SK-N-SH (cell line): Measurements from ENCODE around the gene FGD2. TPM values are rescaled to one million over a fixed set of nuclear protein-coding genes. Genes with fewer than 3 reads are reported as not detected.

Experiments used
- CTCF ChIA-PET: fragments of 300-600, 350-600 bp; formaldehyde crosslinking; extraction: SDS; loops from one replicate; lab custom pipeline; 2021; lab: Yijun Ruan, JAX
- POLR2A ChIA-PET: fragments of 350-600 bp; sonication (Branson Sonifier 250); formaldehyde crosslinking; extraction: SDS; loops from one replicate; lab custom pipeline; 2020; ENCODE audit warnings: antibody characterized with exemption, inconsistent platforms; lab: Yijun Ruan, JAX
- DNase-seq: peaks from one replicate; pipeline ENCODE4 v3.0.0; 2012
- H2AFZ ChIP-seq: fragments of 200-600 bp; sonication (generic); 2 replicates; pipeline ENCODE4 v1.8.1; 2016; ENCODE audit warnings: antibody characterized with exemption, mild to moderate bottlenecking, low read depth
- H3F3A ChIP-seq: fragments of 200-600 bp; sonication (generic); replicated peaks from 2 replicates; pipeline ENCODE3; 2016; ENCODE audit warnings: antibody characterized with exemption, mild to moderate bottlenecking; ENCODE audit not compliant: insufficient read depth
- H3K27ac ChIP-seq, 2 experiments: fragments of 200-500 bp in 1 of 2; fragments of 200-600 bp in 1 of 2; sonication (Bioruptor generic) in 1 of 2; sonication (generic), shearing (Covaris generic) in 1 of 2; 2 replicates each; pipeline versions ENCODE4 v1.5.1 to v1.6.1; 2014 to 2016; ENCODE audit warnings: low read depth in 2 of 2, inconsistent platforms in 1 of 2, low read length in 1 of 2, mild to moderate bottlenecking in 1 of 2, mixed read lengths in 1 of 2
- H3K27me3 ChIP-seq: fragments of 200-600 bp; sonication (generic), shearing (Covaris generic); 2 replicates; pipeline ENCODE4 v1.6.1; 2016; ENCODE audit warnings: mixed run types; ENCODE audit not compliant: insufficient read depth
- H3K36me3 ChIP-seq, 2 experiments: fragments of 200-500 bp in 1 of 2; fragments of 200-600 bp in 1 of 2; sonication (Bioruptor generic) in 1 of 2; sonication (generic) in 1 of 2; replicated peaks in 1 of 2; 2 replicates each; pipeline versions ENCODE3 to v1.5.1; 2014 to 2016; ENCODE audit warnings: low read length in 1 of 2, mild to moderate bottlenecking in 1 of 2; ENCODE audit not compliant: insufficient read depth in 2 of 2, control insufficient read depth in 1 of 2
- H3K4me1 ChIP-seq, 2 experiments: fragments of 200-500 bp in 1 of 2; fragments of 200-600 bp in 1 of 2; sonication (Bioruptor generic) in 1 of 2; sonication (generic), shearing (Covaris generic) in 1 of 2; 2 replicates each; pipeline versions ENCODE4 v1.5.1 to v1.6.1; 2014 to 2016; ENCODE audit warnings: low read depth in 1 of 2, low read length in 1 of 2, mixed run types in 1 of 2; ENCODE audit not compliant: insufficient read depth in 2 of 2, control insufficient read depth in 1 of 2
- H3K4me2 ChIP-seq: fragments of 200-600 bp; sonication (generic), shearing (Covaris generic); 2 replicates; pipeline ENCODE4 v1.6.1; 2017; ENCODE audit warnings: mixed run types
- H3K4me3 ChIP-seq, 2 experiments: fragments of 200-500 bp in 1 of 2; fragments of 200-600 bp in 1 of 2; sonication (Bioruptor generic) in 1 of 2; sonication (generic), shearing (Covaris generic) in 1 of 2; 2 replicates each; pipeline versions ENCODE4 v1.5.1 to v1.8.1; 2014 to 2016; ENCODE audit warnings: low read depth in 2 of 2, inconsistent platforms in 1 of 2, low read length in 1 of 2, mild to moderate bottlenecking in 1 of 2, mixed read lengths in 1 of 2, moderate library complexity in 1 of 2
- H3K79me2 ChIP-seq: fragments of 200-600 bp; sonication (generic); 2 replicates; pipeline ENCODE4 v1.8.1; 2017; ENCODE audit warnings: mild to moderate bottlenecking; ENCODE audit not compliant: insufficient read depth
- H3K9ac ChIP-seq: fragments of 200-600 bp; sonication (generic); 2 replicates; pipeline ENCODE4 v1.6.1; 2017; ENCODE audit warnings: mixed run types
- H3K9me2 ChIP-seq: fragments of 200-600 bp; sonication (generic); 2 replicates; pipeline ENCODE4 v1.6.1; 2017; ENCODE audit warnings: mixed run types
- H3K9me3 ChIP-seq: fragments of 200-600 bp; sonication (generic); 2 replicates; pipeline ENCODE4 v1.6.1; 2017; ENCODE audit warnings: mixed run types, mild to moderate bottlenecking, moderate library complexity
- H4K20me1 ChIP-seq: fragments of 200-600 bp; sonication (generic); 2 replicates; pipeline ENCODE4 v1.6.1; 2017; ENCODE audit warnings: mild to moderate bottlenecking, mixed run types; ENCODE audit not compliant: insufficient read depth
- CHD2 ChIP-seq: fragments of 150-350 bp; IDR thresholded peaks from 2 replicates; pipeline ENCODE4 v1.6.1; 2018; ENCODE audit warnings: low read length; ENCODE audit not compliant: partially characterized antibody
- GABPA ChIP-seq: IDR thresholded peaks from 2 replicates; pipeline ENCODE4 v1.4.0; 2012; ENCODE audit warnings: low read depth, mild to moderate bottlenecking
- GATA2 ChIP-seq: sonication (generic); formaldehyde crosslinking; IDR thresholded peaks from 2 replicates; pipeline ENCODE4 v1.5.0; 2020; ENCODE audit warnings: mild to moderate bottlenecking, missing genetic modification reagents
- NRF1 ChIP-seq: IDR thresholded peaks from 2 replicates; pipeline ENCODE4 v1.6.1; 2012; ENCODE audit warnings: low read depth, mild to moderate bottlenecking, low read length
- RXRA ChIP-seq: IDR thresholded peaks from 2 replicates; pipeline ENCODE4 v1.4.0; 2012; ENCODE audit warnings: low read depth, mild to moderate bottlenecking, borderline replicate concordance
- SIN3A ChIP-seq: IDR thresholded peaks from 2 replicates; pipeline ENCODE4 v1.6.1; 2012; ENCODE audit warnings: low read depth, mild to moderate bottlenecking, low read length, moderate library complexity, borderline replicate concordance
- SMC3 ChIP-seq: IDR thresholded peaks from 2 replicates; pipeline ENCODE4 v1.6.1; 2012; ENCODE audit warnings: low read depth, low read length, improper control_type of control experiment
- USF2 ChIP-seq: fragments of 150-350 bp; IDR thresholded peaks from 2 replicates; pipeline ENCODE4 v1.6.1; 2017; ENCODE audit warnings: antibody characterized with exemption, low read length, low read depth, borderline replicate concordance
- WGBS: methylation state at CpG from one replicate; pipeline ENCODE4 v1.1.6; 2017; ENCODE audit warnings: low lambda C conversion rate; 5-methylcytosine and 5-hydroxymethylcytosine counted together
- polyA plus RNA-seq, 3 experiments: library from polyadenylated mRNA; depleted of rRNA; stranded (reverse); fragments of >200 nt; gene quantifications; 2 replicates each; pipeline ENCODE4 v1.2.3, GENCODE V29; 2012

FGD2 gene
- polyA plus RNA-seq, 1 of the 3 experiments (the other 2 are of a cell fraction), result not detected

- Histone ChIP-seq H3K27ac (no peak overlapping the region), H3K36me3 (no peaks in the 10 kb centered on the region), H4K20me1 (no peaks in the 10 kb centered on the region), H3K79me2 (no peaks in the 10 kb centered on the region), H3K4me1 (peaks cover 0 to 12% of the 10 kb centered on the region in 2 experiments; a peak in 2 of 4 replicates), H3K27me3 (no peaks in the 10 kb centered on the region), H3K4me3 (no peak overlapping the region), H3K9ac (no peak overlapping the region), H3K9me3 (no peaks in the 10 kb centered on the region), H3K9me2 (no peaks in the 10 kb centered on the region), H3F3A (no peaks in the 10 kb centered on the region), H2AFZ (no peak overlapping the region), H3K4me2 (no peak overlapping the region)
- DNase-seq, result no peak
- no peak for TF ChIP-seq GABPA
- TF ChIP-seq NRF1, result no peak
- TF ChIP-seq SMC3, result no peak
- no peak for TF ChIP-seq GATA2 (CRISPR knock-in tag)
- no peak for TF ChIP-seq USF2
- POLR2A ChIA-PET, result interaction anchor here (1.2 kb wide), 1 partner anchor 13 kb away, joined by 3 read pairs; no protein-coding TSS in a partner anchor
- CTCF ChIA-PET, result interaction anchor here (0.8 to 36.6 kb wide), 6 partner anchors 4 to 269 kb away, joined by 3 to 678 read pairs (median 12); no protein-coding TSS in a partner anchor
- WGBS, result 87% methylated on average over 8 of the region's 8 CpGs
These were observed 28.7 kb downstream of the FGD2 start for GRCh38 chr6:37033819-37034795.

- Histone ChIP-seq H4K20me1 (no peaks in the 10 kb centered on the region), H3K4me2 (no peak overlapping the region), H3K9me2 (no peaks in the 10 kb centered on the region), H3F3A (no peaks in the 10 kb centered on the region), H3K9ac (no peak overlapping the region), H3K36me3 (no peaks in the 10 kb centered on the region), H3K27me3 (no peaks in the 10 kb centered on the region), H2AFZ (no peak overlapping the region), H3K27ac (no peak overlapping the region), H3K4me3 (no peak overlapping the region), H3K4me1 (peaks cover 0 to 12% of the 10 kb centered on the region in 2 experiments; a peak in 2 of 4 replicates), H3K79me2 (no peaks in the 10 kb centered on the region), H3K9me3 (no peaks in the 10 kb centered on the region)
- WGBS, result 77% methylated on average over 11 of the region's 12 CpGs
- DNase-seq, result no peak
- TF ChIP-seq CHD2 (no peak), GABPA (no peak), SIN3A (no peak), RXRA (no peak)
- POLR2A ChIA-PET, result no interaction called here
- CTCF ChIA-PET, result interaction anchor here (1.1 to 36.6 kb wide), 5 partner anchors 6 to 277 kb away, joined by 4 to 678 read pairs (median 18); no protein-coding TSS in a partner anchor
These were observed 30.7 kb downstream of the FGD2 start for GRCh38 chr6:37036146-37036545.
